Loucy (cell line): ENCODE measurements around the gene NXPH1.

Source experiments
- H2AFZ ChIP-seq: fragments of 200-600 bp; sonication (generic); 2 replicates; pipeline ENCODE4 v1.6.0; 2016; ENCODE audit warnings: antibody characterized with exemption, mild to moderate bottlenecking, low read length, moderate library complexity
- H3F3A ChIP-seq: fragments of 200-600 bp; 2 replicates; pipeline ENCODE4 v1.6.0; 2016; ENCODE audit warnings: antibody characterized with exemption, low read depth, mild to moderate bottlenecking
- H3K27me3 ChIP-seq: fragments of 200-600 bp; sonication (generic); 2 replicates; pipeline ENCODE4 v1.6.1; 2014; ENCODE audit warnings: low read length, mild to moderate bottlenecking; ENCODE audit not compliant: insufficient read depth, poor library complexity, severe bottlenecking
- H3K36me3 ChIP-seq: fragments of 200-600 bp; sonication (generic); 2 replicates; pipeline ENCODE4 v1.6.1; 2016; ENCODE audit warnings: low read length; ENCODE audit not compliant: insufficient read depth
- H3K4me1 ChIP-seq: fragments of 200-600 bp; sonication (generic); 2 replicates; pipeline ENCODE4 v1.5.1; 2014; ENCODE audit warnings: low read length, mild to moderate bottlenecking; ENCODE audit not compliant: insufficient read depth, poor library complexity, severe bottlenecking
- H3K4me2 ChIP-seq: fragments of 200-600 bp; sonication (generic); 2 replicates; pipeline ENCODE4 v1.6.0; 2014; ENCODE audit warnings: antibody characterized with exemption, low read length, low read depth, mild to moderate bottlenecking; ENCODE audit not compliant: poor library complexity, severe bottlenecking
- H3K4me3 ChIP-seq: fragments of 200-600 bp; sonication (generic); 2 replicates; pipeline ENCODE4 v1.5.1; 2014; ENCODE audit warnings: low read length, mild to moderate bottlenecking, mixed read lengths; ENCODE audit not compliant: poor library complexity, severe bottlenecking
- H3K79me2 ChIP-seq: fragments of 200-600 bp; sonication (generic); 2 replicates; pipeline ENCODE4 v1.6.1; 2014; ENCODE audit warnings: low read length; ENCODE audit not compliant: insufficient read depth
- H3K9ac ChIP-seq: fragments of 200-600 bp; sonication (generic); 2 replicates; pipeline ENCODE4 v1.6.0; 2014; ENCODE audit warnings: mild to moderate bottlenecking, low read depth, low read length, moderate library complexity; ENCODE audit not compliant: poor library complexity, severe bottlenecking
- H3K9me2 ChIP-seq: fragments of 200-600 bp; sonication (generic); replicated peaks from 2 replicates; pipeline ENCODE4 v1.6.1; 2016; ENCODE audit warnings: low read depth, low read length, mixed read lengths
- H3K9me3 ChIP-seq: fragments of 200-600 bp; sonication (generic); 2 replicates; pipeline ENCODE4 v1.6.1; 2014; ENCODE audit warnings: mild to moderate bottlenecking, antibody characterized with exemption, low read length, low read depth; ENCODE audit not compliant: insufficient read depth
- H4K20me1 ChIP-seq: fragments of 200-600 bp; sonication (generic); 2 replicates; pipeline ENCODE4 v1.6.0; 2014; ENCODE audit warnings: antibody characterized with exemption, low read length, mild to moderate bottlenecking; ENCODE audit not compliant: insufficient read depth, poor library complexity, severe bottlenecking
- CTCF ChIP-seq: fragments of 200-600 bp; sonication (generic); conservative IDR thresholded peaks from 2 replicates; pipeline ENCODE4 v1.5.1; 2014; ENCODE audit warnings: mild to moderate bottlenecking, antibody characterized with exemption, low read length
- EZH2phosphoT487 ChIP-seq: fragments of 200-600 bp; IDR thresholded peaks from 2 replicates; pipeline ENCODE4 v1.6.1; 2018; ENCODE audit warnings: antibody characterized with exemption, mild to moderate bottlenecking, moderate library complexity, borderline replicate concordance

Gene NXPH1

DNA sequence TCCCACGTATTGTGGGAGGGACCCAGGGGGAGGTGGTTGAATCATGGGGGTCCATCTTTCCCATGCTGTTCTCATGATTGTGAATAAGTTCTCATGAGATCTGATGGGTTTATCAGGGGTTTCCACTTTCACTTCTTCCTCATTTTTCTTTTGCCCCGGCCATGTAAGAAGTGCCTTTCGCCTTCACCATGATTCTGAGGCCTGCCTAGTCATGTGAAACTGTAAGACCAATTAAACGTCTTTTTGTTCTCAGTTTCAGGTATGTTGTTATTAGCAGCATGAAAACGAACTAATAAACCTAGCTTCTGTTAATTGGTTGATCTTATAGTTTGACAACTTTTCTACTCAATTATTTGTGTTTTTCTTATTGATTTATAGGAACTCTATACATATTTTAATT is 206.3 kb downstream of the NXPH1 start:
- H3K36me3 ChIP-seq, result no peaks in the 10 kb centered on the region
- no peak overlapping the region for H3K9ac ChIP-seq
- no peak overlapping the region for H3K4me2 ChIP-seq
- no peaks in the 10 kb centered on the region for H3K9me3 ChIP-seq
- no peaks in the 10 kb centered on the region for H3K9me2 ChIP-seq
- no peaks in the 10 kb centered on the region for H3K27me3 ChIP-seq
- no peaks in the 10 kb centered on the region for H3F3A ChIP-seq
- H4K20me1 ChIP-seq, result no peaks in the 10 kb centered on the region
- no peaks in the 10 kb centered on the region for H3K4me1 ChIP-seq
- no peak overlapping the region for H3K4me3 ChIP-seq
- no peaks in the 10 kb centered on the region for H3K79me2 ChIP-seq
- TF ChIP-seq EZH2phosphoT487 (no peak), CTCF (no peak)
- no peak overlapping the region for H2AFZ ChIP-seq

- Histone ChIP-seq H3K4me3 (no peak overlapping the region), H3K9me2 (no peaks in the 10 kb centered on the region), H3K79me2 (no peaks in the 10 kb centered on the region), H3K36me3 (no peaks in the 10 kb centered on the region), H3K4me2 (no peak overlapping the region), H2AFZ (no peak overlapping the region), H3K9me3 (no peaks in the 10 kb centered on the region), H3K4me1 (no peaks in the 10 kb centered on the region), H4K20me1 (no peaks in the 10 kb centered on the region), H3F3A (no peaks in the 10 kb centered on the region), H3K27me3 (no peaks in the 10 kb centered on the region), H3K9ac (no peak overlapping the region)
- TF ChIP-seq EZH2phosphoT487 (no peak), CTCF (no peak)
Measured at GRCh38 chr7:8640671-8641070, 207.3 kb downstream of the NXPH1 start.

GRCh38 chr7:8668627-8669500 is 235.5 kb downstream of the NXPH1 start:
- Histone ChIP-seq H3K4me2 (no peak overlapping the region), H2AFZ (no peak overlapping the region)

More at GRCh38 chr7:8668627-8669500, 235.5 kb downstream of the NXPH1 start:
- no peaks in the 10 kb centered on the region for H3K27me3 ChIP-seq
- H3K9me3 ChIP-seq, result 0 out of 2 replicates have a peak, but pooled peaks cover 7% of the 10 kb centered on the region
- H3F3A ChIP-seq, result no peaks in the 10 kb centered on the region
- no peaks in the 10 kb centered on the region for H3K9me2 ChIP-seq
- H4K20me1 ChIP-seq, result no peaks in the 10 kb centered on the region
- TF ChIP-seq CTCF, result no peak
- TF ChIP-seq EZH2phosphoT487, result no peak
- no peaks in the 10 kb centered on the region for H3K79me2 ChIP-seq
- no peak overlapping the region for H3K9ac ChIP-seq
- no peaks in the 10 kb centered on the region for H3K4me1 ChIP-seq
- no peak overlapping the region for H3K4me3 ChIP-seq
- no peaks in the 10 kb centered on the region for H3K36me3 ChIP-seq
